ENCODE data around the gene NAP1L4.

DNA sequence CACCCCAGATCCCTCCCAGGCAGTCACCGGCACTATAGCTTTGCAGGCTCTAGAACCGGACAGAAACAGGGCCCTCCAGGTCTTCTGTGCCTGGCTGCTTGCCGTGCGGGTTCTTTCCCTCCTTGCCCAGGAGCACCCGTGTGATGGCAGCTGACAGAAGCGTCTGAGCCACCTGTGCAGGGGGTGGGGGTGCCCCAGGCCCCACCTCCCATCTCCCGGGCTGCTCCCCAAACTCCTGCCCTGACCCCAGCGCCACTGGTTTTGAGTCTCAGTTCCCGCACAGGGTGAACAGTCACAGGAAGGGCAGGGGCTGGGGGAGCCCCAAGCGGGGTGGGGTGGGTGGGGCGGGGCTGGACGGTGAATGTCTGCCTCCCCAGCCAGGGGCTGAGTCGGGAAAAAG lies 49.7 kb downstream of the NAP1L4 start:
- TF ChIP-seq, protein P1, sequence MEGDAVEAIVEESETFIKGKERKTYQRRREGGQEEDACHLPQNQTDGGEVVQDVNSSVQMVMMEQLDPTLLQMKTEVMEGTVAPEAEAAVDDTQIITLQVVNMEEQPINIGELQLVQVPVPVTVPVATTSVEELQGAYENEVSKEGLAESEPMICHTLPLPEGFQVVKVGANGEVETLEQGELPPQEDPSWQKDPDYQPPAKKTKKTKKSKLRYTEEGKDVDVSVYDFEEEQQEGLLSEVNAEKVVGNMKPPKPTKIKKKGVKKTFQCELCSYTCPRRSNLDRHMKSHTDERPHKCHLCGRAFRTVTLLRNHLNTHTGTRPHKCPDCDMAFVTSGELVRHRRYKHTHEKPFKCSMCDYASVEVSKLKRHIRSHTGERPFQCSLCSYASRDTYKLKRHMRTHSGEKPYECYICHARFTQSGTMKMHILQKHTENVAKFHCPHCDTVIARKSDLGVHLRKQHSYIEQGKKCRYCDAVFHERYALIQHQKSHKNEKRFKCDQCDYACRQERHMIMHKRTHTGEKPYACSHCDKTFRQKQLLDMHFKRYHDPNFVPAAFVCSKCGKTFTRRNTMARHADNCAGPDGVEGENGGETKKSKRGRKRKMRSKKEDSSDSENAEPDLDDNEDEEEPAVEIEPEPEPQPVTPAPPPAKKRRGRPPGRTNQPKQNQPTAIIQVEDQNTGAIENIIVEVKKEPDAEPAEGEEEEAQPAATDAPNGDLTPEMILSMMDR (IDR thresholded peaks at IDR 0.05), result no peak
- no peak for TF ChIP-seq POLR2A (IDR thresholded peaks at IDR 0.05)
